ENCODE results near the gene SPEG.

The SPEG gene

GRCh38 chr2:219527076-219527394 is 92.4 kb downstream of the SPEG start:
- Histone ChIP-seq H2AFZ (ENCODE audit: low read depth, low read length) (no peak overlapping the region), H3K27me3 (ENCODE audit: low read depth, low read length) (peaks cover 33% of the 10 kb centered on the region), H3K36me3 (replicated peaks; ENCODE audit: low read depth, low read length) (no peaks in the 10 kb centered on the region), H3K27ac (ENCODE audit: low read length) (no peak overlapping the region), H3K4me1 (ENCODE audit: low read length) (no peaks in the 10 kb centered on the region), H3K4me2 (ENCODE audit: low read length) (no peak overlapping the region), H4K20me1 (ENCODE audit: insufficient read depth, low read length) (no peaks in the 10 kb centered on the region), H3K4me3 (ENCODE audit: low read length) (no peak overlapping the region), H3K9ac (ENCODE audit: low read length) (no peak overlapping the region), H3K79me2 (ENCODE audit: low read length) (no peaks in the 10 kb centered on the region), H3K9me3 (ENCODE audit: insufficient read depth, low read length) (no peaks in the 10 kb centered on the region)
- no peak for TF ChIP-seq EZH2phosphoT487 (IDR thresholded peaks at IDR 0.05; ENCODE audit: low read depth)
- TF ChIP-seq, protein P1, sequence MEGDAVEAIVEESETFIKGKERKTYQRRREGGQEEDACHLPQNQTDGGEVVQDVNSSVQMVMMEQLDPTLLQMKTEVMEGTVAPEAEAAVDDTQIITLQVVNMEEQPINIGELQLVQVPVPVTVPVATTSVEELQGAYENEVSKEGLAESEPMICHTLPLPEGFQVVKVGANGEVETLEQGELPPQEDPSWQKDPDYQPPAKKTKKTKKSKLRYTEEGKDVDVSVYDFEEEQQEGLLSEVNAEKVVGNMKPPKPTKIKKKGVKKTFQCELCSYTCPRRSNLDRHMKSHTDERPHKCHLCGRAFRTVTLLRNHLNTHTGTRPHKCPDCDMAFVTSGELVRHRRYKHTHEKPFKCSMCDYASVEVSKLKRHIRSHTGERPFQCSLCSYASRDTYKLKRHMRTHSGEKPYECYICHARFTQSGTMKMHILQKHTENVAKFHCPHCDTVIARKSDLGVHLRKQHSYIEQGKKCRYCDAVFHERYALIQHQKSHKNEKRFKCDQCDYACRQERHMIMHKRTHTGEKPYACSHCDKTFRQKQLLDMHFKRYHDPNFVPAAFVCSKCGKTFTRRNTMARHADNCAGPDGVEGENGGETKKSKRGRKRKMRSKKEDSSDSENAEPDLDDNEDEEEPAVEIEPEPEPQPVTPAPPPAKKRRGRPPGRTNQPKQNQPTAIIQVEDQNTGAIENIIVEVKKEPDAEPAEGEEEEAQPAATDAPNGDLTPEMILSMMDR (IDR thresholded peaks at IDR 0.05; ENCODE audit: low read depth, low read length) = no peak

DNA sequence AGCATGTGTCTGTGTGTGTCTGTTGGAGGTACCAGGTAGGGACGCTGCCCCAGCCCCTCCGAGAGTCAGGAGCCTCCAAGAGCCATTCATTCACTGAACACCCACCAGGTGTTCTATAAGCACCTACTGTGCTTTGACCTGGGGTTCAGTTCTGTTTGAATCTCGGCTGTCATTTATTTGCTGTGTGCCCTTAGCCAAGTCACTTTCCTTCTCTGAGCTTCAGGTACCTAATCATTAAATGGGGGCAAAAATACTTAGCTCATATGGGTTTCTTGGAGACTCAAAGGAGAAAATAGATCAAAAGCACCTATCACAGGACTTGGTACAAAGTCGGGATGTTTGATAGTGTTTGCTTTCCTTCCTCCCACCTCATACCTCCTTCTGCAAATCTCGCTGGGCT is 92.8 kb downstream of the SPEG start:
- H4K20me1 ChIP-seq (ENCODE audit: insufficient read depth, low read length) = no peaks in the 10 kb centered on the region
- H3K4me2 ChIP-seq (ENCODE audit: low read length) = no peak overlapping the region
- no peak overlapping the region for H3K4me3 ChIP-seq (ENCODE audit: low read length)
- no peak overlapping the region for H3K9ac ChIP-seq (ENCODE audit: low read length)
- H3K79me2 ChIP-seq (ENCODE audit: low read length) = no peaks in the 10 kb centered on the region
- H2AFZ ChIP-seq (ENCODE audit: low read depth, low read length) = no peak overlapping the region
- no peaks in the 10 kb centered on the region for H3K36me3 ChIP-seq (replicated peaks; ENCODE audit: low read depth, low read length)
- no peaks in the 10 kb centered on the region for H3K4me1 ChIP-seq (ENCODE audit: low read length)
- H3K27me3 ChIP-seq (ENCODE audit: low read depth, low read length) = peaks cover 36% of the 10 kb centered on the region
- TF ChIP-seq, protein P1 (IDR thresholded peaks at IDR 0.05; ENCODE audit: low read depth, low read length) = no peak
- no peak for TF ChIP-seq EZH2phosphoT487 (IDR thresholded peaks at IDR 0.05; ENCODE audit: low read depth)
- H3K9me3 ChIP-seq (ENCODE audit: insufficient read depth, low read length) = no peaks in the 10 kb centered on the region
- no peak overlapping the region for H3K27ac ChIP-seq (ENCODE audit: low read length)

- no peak for TF ChIP-seq EZH2phosphoT487 (IDR thresholded peaks at IDR 0.05; ENCODE audit: low read depth)
- TF ChIP-seq, protein P1 (IDR thresholded peaks at IDR 0.05; ENCODE audit: low read depth, low read length) = peak; percentile 77
- Histone ChIP-seq H3K9me3 (ENCODE audit: insufficient read depth, low read length) (no peaks in the 10 kb centered on the region), H3K4me2 (ENCODE audit: low read length) (peak overlapping the region; percentile 50), H3K27ac (ENCODE audit: low read length) (no peak overlapping the region), H3K4me1 (ENCODE audit: low read length) (no peaks in the 10 kb centered on the region), H3K9ac (ENCODE audit: low read length) (no peak overlapping the region), H3K4me3 (ENCODE audit: low read length) (no peak overlapping the region), H4K20me1 (ENCODE audit: insufficient read depth, low read length) (no peaks in the 10 kb centered on the region), H3K27me3 (ENCODE audit: low read depth, low read length) (peaks cover 37% of the 10 kb centered on the region), H2AFZ (ENCODE audit: low read depth, low read length) (no peak overlapping the region), H3K36me3 (replicated peaks; ENCODE audit: low read depth, low read length) (no peaks in the 10 kb centered on the region), H3K79me2 (ENCODE audit: low read length) (no peaks in the 10 kb centered on the region)
These were observed 95.7 kb downstream of the SPEG start for GRCh38 chr2:219530048-219530963.

- H3K9ac ChIP-seq (ENCODE audit: low read length) = no peak overlapping the region
These were observed 97.2 kb downstream of the SPEG start for GRCh38 chr2:219531639-219532377.

More at GRCh38 chr2:219531639-219532377, 97.2 kb downstream of the SPEG start:
- Histone ChIP-seq H3K36me3 (replicated peaks; ENCODE audit: low read depth, low read length) (no peaks in the 10 kb centered on the region), H3K4me1 (ENCODE audit: low read length) (no peaks in the 10 kb centered on the region), H3K4me3 (ENCODE audit: low read length) (no peak overlapping the region), H3K27ac (ENCODE audit: low read length) (no peak overlapping the region), H3K79me2 (ENCODE audit: low read length) (no peaks in the 10 kb centered on the region), H2AFZ (ENCODE audit: low read depth, low read length) (no peak overlapping the region), H3K27me3 (ENCODE audit: low read depth, low read length) (peaks cover 33% of the 10 kb centered on the region), H3K4me2 (ENCODE audit: low read length) (no peak overlapping the region), H4K20me1 (ENCODE audit: insufficient read depth, low read length) (no peaks in the 10 kb centered on the region), H3K9me3 (ENCODE audit: insufficient read depth, low read length) (no peaks in the 10 kb centered on the region)
- TF ChIP-seq, protein P1 (IDR thresholded peaks at IDR 0.05; ENCODE audit: low read depth, low read length) = no peak
- TF ChIP-seq EZH2phosphoT487 (IDR thresholded peaks at IDR 0.05; ENCODE audit: low read depth) = no peak

All from OCI-LY3 (cell line).